ENCODE results near the gene WWC1.

GRCh38 chr5:168364750-168365550 is 73.5 kb downstream of the WWC1 start:
- TF ChIP-seq POLR2A (IDR thresholded peaks at IDR 0.05; ENCODE audit: extremely low read depth, insufficient read length) (no peak), CTCF (IDR thresholded peaks at IDR 0.05; ENCODE audit: low read depth, low read length) (no peak), MAX (IDR thresholded peaks at IDR 0.05; ENCODE audit: low read depth, low read length) (no peak), MYC (IDR thresholded peaks at IDR 0.05; ENCODE audit: low read depth, low read length) (no peak)
